H1 (cell line): ENCODE results near the gene HSPA2. TPM values are rescaled to one million over a fixed set of nuclear protein-coding genes. Genes with fewer than 3 reads are reported as not detected.

Source experiments
- CTCF ChIA-PET: fragments of 300-600 bp; sonication (Branson Sonifier 250); formaldehyde crosslinking; loops from one replicate; lab custom pipeline; 2021; ENCODE audit not compliant: partially characterized antibody; lab: Charles Lee
- POLR2A ChIA-PET: fragments of 300-600 bp; sonication (Branson Sonifier 250); formaldehyde crosslinking; loops from one replicate; lab custom pipeline; 2021; ENCODE audit warnings: inconsistent platforms; ENCODE audit not compliant: partially characterized antibody; lab: Charles Lee
- DNase-seq, 2 experiments: peaks; one replicate each; pipeline versions ENCODE4 v3.0.0 to v3.0.0-alpha.2; 2010 to 2022; ENCODE audit warnings: low spot score in 2 of 2, low read depth in 1 of 2, mixed read lengths in 1 of 2
- FAIRE-seq: peaks from 2 replicates; lab custom pipeline; 2011; peaks lifted over from hg19 to GRCh38; lab: Jason Lieb, UNC
- H2AFZ ChIP-seq: 2 replicates; pipeline ENCODE4 v1.8.1; 2012; ENCODE audit warnings: low read length, inconsistent platforms
- H2AK5ac ChIP-seq: 2 replicates; pipeline ENCODE4 v1.6.1; 2013; ENCODE audit warnings: low read depth, low read length
- H2BK120ac ChIP-seq: replicated peaks from 2 replicates; pipeline ENCODE3; 2013; ENCODE audit warnings: low read depth, low read length, inconsistent platforms
- H2BK12ac ChIP-seq: 2 replicates; pipeline ENCODE4 v1.6.1; 2013; ENCODE audit warnings: low read depth, low read length
- H2BK15ac ChIP-seq: 2 replicates; pipeline ENCODE4 v1.6.1; 2013; ENCODE audit warnings: low read length
- H2BK20ac ChIP-seq: 2 replicates; pipeline ENCODE4 v1.6.1; 2013; ENCODE audit warnings: low read length
- H2BK5ac ChIP-seq: 2 replicates; pipeline ENCODE4 v1.6.1; 2013; ENCODE audit warnings: low read depth, low read length
- H3K14ac ChIP-seq: 2 replicates; pipeline ENCODE4 v1.6.1; 2013; ENCODE audit warnings: inconsistent platforms; ENCODE audit not compliant: insufficient read length
- H3K18ac ChIP-seq: 2 replicates; pipeline ENCODE4 v1.6.1; 2013; ENCODE audit warnings: low read length; ENCODE audit errors: extremely low read depth
- H3K23ac ChIP-seq: 2 replicates; pipeline ENCODE4 v1.6.1; 2013; ENCODE audit warnings: inconsistent platforms; ENCODE audit not compliant: insufficient read length
- H3K23me2 ChIP-seq: 2 replicates; pipeline ENCODE4 v1.6.1; 2013; ENCODE audit warnings: low read depth, low read length
- H3K27ac ChIP-seq: 2 replicates; pipeline ENCODE4 v1.6.1; 2011; ENCODE audit warnings: low read depth, low read length, inconsistent platforms
- H3K27me3 ChIP-seq, 4 experiments: replicated peaks in 1 of 4; 1 replicate in 1 of 4; 2 replicates in 3 of 4; pipeline versions ENCODE4 v1.6.1 to v1.8.1; 2011 to 2013; ENCODE audit warnings: low read length in 3 of 4, mild to moderate bottlenecking in 3 of 4, inconsistent platforms in 2 of 4, mixed read lengths in 2 of 4, moderate library complexity in 1 of 4; ENCODE audit not compliant: control insufficient read depth in 3 of 4, insufficient read depth in 3 of 4; ENCODE audit errors: extremely low read depth in 1 of 4
- H3K36me3 ChIP-seq, 4 experiments: 2 replicates each; pipeline versions ENCODE4 v1.6.1 to v1.8.1; 2011 to 2013; ENCODE audit warnings: mild to moderate bottlenecking in 4 of 4, low read length in 3 of 4, moderate library complexity in 2 of 4, control low read depth in 1 of 4, inconsistent platforms in 1 of 4; ENCODE audit not compliant: insufficient read depth in 4 of 4, control insufficient read depth in 2 of 4
- H3K4ac ChIP-seq: replicated peaks from 2 replicates; pipeline ENCODE3; 2013; ENCODE audit warnings: low read length, low read depth, mixed read lengths, inconsistent platforms; ENCODE audit not compliant: insufficient read length
- H3K4me1 ChIP-seq, 4 experiments: replicated peaks in 1 of 4; 1 replicate in 1 of 4; 2 replicates in 3 of 4; pipeline versions ENCODE4 v1.6.1 to v1.8.1; 2011 to 2013; ENCODE audit warnings: low read length in 3 of 4, inconsistent platforms in 2 of 4, mixed read lengths in 1 of 4; ENCODE audit not compliant: insufficient read depth in 4 of 4, control insufficient read depth in 3 of 4
- H3K4me2 ChIP-seq, 2 experiments: 2 replicates each; pipeline versions ENCODE4 v1.6.1 to v1.8.1; 2011 to 2013; ENCODE audit warnings: low read depth in 2 of 2, low read length in 2 of 2, control low read depth in 1 of 2, inconsistent platforms in 1 of 2, mild to moderate bottlenecking in 1 of 2; ENCODE audit not compliant: insufficient read depth in 1 of 2
- H3K4me3 ChIP-seq, 4 experiments: fragments of 200-600, 300-600 bp in 1 of 4; sonication (generic), shearing (Covaris generic), sonication (Bioruptor Twin) in 1 of 4; 2 replicates each; pipeline versions ENCODE4 v1.5.1 to v1.8.1; 2011 to 2016; ENCODE audit warnings: low read length in 4 of 4, low read depth in 3 of 4, control low read depth in 2 of 4, inconsistent platforms in 2 of 4, mild to moderate bottlenecking in 2 of 4, mixed read lengths in 1 of 4, moderate library complexity in 1 of 4; ENCODE audit not compliant: insufficient read depth in 2 of 4; ENCODE audit errors: extremely low read depth in 1 of 4
- H3K56ac ChIP-seq: replicated peaks from 2 replicates; pipeline ENCODE3; 2013; ENCODE audit warnings: low read depth, mild to moderate bottlenecking, mixed read lengths, low read length, inconsistent platforms; ENCODE audit not compliant: insufficient read length
- H3K79me1 ChIP-seq: 2 replicates; pipeline ENCODE4 v1.6.1; 2013; ENCODE audit warnings: low read depth, low read length, control low read depth
- H3K79me2 ChIP-seq, 2 experiments: 2 replicates each; pipeline versions ENCODE4 v1.6.1 to v1.8.1; 2012 to 2013; ENCODE audit warnings: low read length in 2 of 2, mild to moderate bottlenecking in 2 of 2, inconsistent platforms in 1 of 2; ENCODE audit not compliant: insufficient read depth in 2 of 2, control insufficient read depth in 1 of 2
- H3K9ac ChIP-seq, 4 experiments: replicated peaks in 1 of 4; 1 replicate in 1 of 4; 2 replicates in 3 of 4; pipeline versions ENCODE4 v1.6.1 to v1.8.1; 2011 to 2013; ENCODE audit warnings: low read depth in 3 of 4, low read length in 3 of 4, control low read depth in 2 of 4, mild to moderate bottlenecking in 2 of 4, moderate library complexity in 2 of 4, inconsistent platforms in 1 of 4; ENCODE audit errors: extremely low read depth in 1 of 4
- H3K9me3 ChIP-seq, 2 experiments: 2 replicates each; pipeline versions ENCODE4 v1.6.1 to v1.8.1; 2012 to 2013; ENCODE audit warnings: mild to moderate bottlenecking in 2 of 2, moderate library complexity in 2 of 2, control low read depth in 1 of 2, inconsistent platforms in 1 of 2, low read depth in 1 of 2, low read length in 1 of 2, mixed read lengths in 1 of 2; ENCODE audit not compliant: insufficient read depth in 2 of 2
- H4K20me1 ChIP-seq, 2 experiments: replicated peaks in 1 of 2; 2 replicates each; pipeline versions ENCODE3 to v1.8.1; 2011 to 2013; ENCODE audit warnings: inconsistent platforms in 2 of 2, low read length in 2 of 2, mild to moderate bottlenecking in 1 of 2; ENCODE audit not compliant: insufficient read depth in 2 of 2, control insufficient read depth in 1 of 2
- H4K5ac ChIP-seq: 2 replicates; pipeline ENCODE4 v1.6.1; 2013; ENCODE audit warnings: low read length, low read depth, mixed read lengths, inconsistent platforms; ENCODE audit not compliant: insufficient read length
- H4K8ac ChIP-seq: 2 replicates; pipeline ENCODE4 v1.8.0; 2013; ENCODE audit warnings: mild to moderate bottlenecking, moderate library complexity, low read length, inconsistent platforms; ENCODE audit not compliant: insufficient read depth; ENCODE audit errors: extremely low read depth
- H4K91ac ChIP-seq: replicated peaks from 2 replicates; pipeline ENCODE3; 2013; ENCODE audit warnings: low read length, mixed read lengths, inconsistent platforms; ENCODE audit not compliant: insufficient read length
- GABPA ChIP-seq: IDR thresholded peaks from 2 replicates; pipeline ENCODE4 v1.6.1; 2011; ENCODE audit warnings: mild to moderate bottlenecking, low read length, moderate library complexity, borderline replicate concordance; ENCODE audit not compliant: insufficient read depth
- NRF1 ChIP-seq: IDR thresholded peaks from 2 replicates; pipeline ENCODE4 v1.6.1; 2011; ENCODE audit warnings: mild to moderate bottlenecking, low read depth, low read length, improper control_type of control experiment
- PHF8 ChIP-seq: fragments of 200-600 bp; sonication (generic); conservative IDR thresholded peaks from 2 replicates; pipeline ENCODE4 v1.7.1; 2012; ENCODE audit warnings: low read depth, mild to moderate bottlenecking, inconsistent platforms, low read length, moderate library complexity
- POLR2AphosphoS5 ChIP-seq: IDR thresholded peaks from 2 replicates; pipeline ENCODE4 v1.6.1; 2011; ENCODE audit warnings: low read depth, low read length
- RAD21 ChIP-seq, 2 experiments: IDR thresholded peaks in 1 of 2; conservative IDR thresholded peaks in 1 of 2; 2 replicates each; pipeline ENCODE4 v1.6.1; 2011; ENCODE audit warnings: low read depth in 2 of 2, low read length in 2 of 2, improper control_type of control experiment in 1 of 2, inconsistent platforms in 1 of 2, mild to moderate bottlenecking in 1 of 2, moderate library complexity in 1 of 2
- RXRA ChIP-seq: IDR thresholded peaks from 2 replicates; pipeline ENCODE4 v1.6.1; 2011; ENCODE audit warnings: low read depth, mild to moderate bottlenecking, low read length, moderate library complexity; ENCODE audit not compliant: insufficient read depth
- SIN3A ChIP-seq, 2 experiments: IDR thresholded peaks in 1 of 2; conservative IDR thresholded peaks in 1 of 2; 2 replicates each; pipeline ENCODE4 v1.6.1; 2011 to 2012; ENCODE audit warnings: low read length in 2 of 2, improper control_type of control experiment in 1 of 2, low read depth in 1 of 2, mild to moderate bottlenecking in 1 of 2
- SIX5 ChIP-seq: IDR thresholded peaks from 2 replicates; pipeline ENCODE4 v1.6.1; 2011; ENCODE audit warnings: mild to moderate bottlenecking, low read depth, low read length
- WGBS, 2 experiments: shearing (Covaris generic) in 1 of 2; methylation state at CpG; one replicate each; pipeline versions ENCODE4 v1.1.6 to v1.1.7; 2013 to 2015; ENCODE audit warnings: low lambda C conversion rate in 2 of 2, mixed read lengths in 2 of 2, inconsistent platforms in 1 of 2, low coverage in 1 of 2, missing lambda C conversion rate in 1 of 2; ENCODE audit not compliant: insufficient replicate concordance in 2 of 2, insufficient coverage in 1 of 2, insufficient read length in 1 of 2; ENCODE audit errors: extremely low coverage in 1 of 2, missing lambda C conversion rate in 1 of 2; 5-methylcytosine and 5-hydroxymethylcytosine counted together
- polyA plus RNA-seq, 7 experiments: library from polyadenylated mRNA; depleted of rRNA in 3 of 7; stranded (reverse) in 5 of 7; unstranded in 2 of 7; fragments of >200 nt in 5 of 7; fragments of 200-250 nt in 2 of 7; gene quantifications; 1 replicate in 5 of 7; 2 replicates in 1 of 7; 4 replicates in 1 of 7; pipeline versions ENCODE4 v1.2.1 to v1.2.3, GENCODE V29; 2011 to 2013; ENCODE audit warnings: missing spikeins in 2 of 7, mixed read lengths in 2 of 7
- total RNA-seq: library from RNA; stranded (reverse); fragmentation: NEBNext Ultra II Directional; extraction: Animal tissue kit (Norgen Biotek cat#: 25700); gene quantifications from 2 replicates; pipeline ENCODE4 v1.2.1, GENCODE V29; 2021

The HSPA2 gene
- total and polyA plus RNA-seq, 2 of the 8 experiments (the other 6 are each of a cell fraction or from before 2014, with no cell fraction given) = 30.5 to 82.9 TPM

DNA sequence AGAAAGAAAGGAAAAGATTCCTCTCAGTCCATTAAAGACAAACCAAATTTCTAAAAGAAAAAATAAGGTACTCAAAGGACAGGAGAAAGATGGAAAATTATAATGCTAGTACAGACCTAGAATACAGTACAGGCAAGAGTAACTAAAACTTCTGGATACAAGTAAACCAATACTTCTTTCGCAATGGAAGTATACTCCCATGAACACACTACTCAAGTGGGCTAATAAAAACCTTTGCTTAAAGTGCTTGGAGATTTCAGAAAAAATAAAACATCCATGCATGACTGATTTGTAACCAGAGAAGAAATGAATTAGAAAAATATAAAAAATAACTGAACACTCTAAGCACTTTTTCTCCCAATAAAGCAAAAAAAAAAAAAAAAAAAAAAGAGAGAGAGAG lies 40.5 kb upstream of the HSPA2 start:
- Histone ChIP-seq H2BK15ac (no peak overlapping the region), H3K27me3 (no peaks in the 10 kb centered on the region), H4K5ac (no peak overlapping the region), H2BK5ac (no peak overlapping the region), H4K8ac (no peak overlapping the region), H3K9ac (no peak overlapping the region), H2BK12ac (no peak overlapping the region), H3K27ac (no peak overlapping the region), H2BK20ac (no peak overlapping the region), H3K79me2 (peaks cover 3 to 39% of the 10 kb centered on the region in 2 experiments; a peak in 2 of 4 replicates), H4K20me1 (no peaks in the 10 kb centered on the region), H3K4me3 (no peak overlapping the region), H3K56ac (no peak overlapping the region), H4K91ac (no peak overlapping the region), H3K9me3 (no peaks in the 10 kb centered on the region), H3K23ac (no peak overlapping the region), H3K79me1 (no peaks in the 10 kb centered on the region; the same call in none of the 2 replicates), H3K18ac (no peak overlapping the region), H3K4ac (no peak overlapping the region), H2AK5ac (no peak overlapping the region), H3K4me1 (peaks cover 2 to 9% (median 6%) of the 10 kb centered on the region in 4 experiments; a peak in 4 of 7 replicates), H2AFZ (no peak overlapping the region), H3K14ac (no peak overlapping the region), H2BK120ac (no peak overlapping the region), H3K36me3 (peaks cover 0 to 2% (median 0%) of the 10 kb centered on the region in 4 experiments; a peak in 3 of 8 replicates), H3K4me2 (no peak overlapping the region), H3K23me2 (peaks cover 14% of the 10 kb centered on the region; the same call in 1 of the 2 replicates)
- TF ChIP-seq RAD21 (IDR thresholded peaks at IDR 0.05 in 1 of 2, conservative IDR thresholded peaks at IDR 0.05 in 1 of 2; ENCODE audit: low read depth in 2 of 2, low read length in 2 of 2) (no peak), POLR2AphosphoS5 (no peak), NRF1 (no peak), PHF8 (no peak), RXRA (no peak), SIN3A (conservative IDR thresholded peaks at IDR 0.05 in 1 of 2, IDR thresholded peaks at IDR 0.05 in 1 of 2; ENCODE audit: low read depth in 1 of 2, low read length in 2 of 2) (no peak), SIX5 (no peak), GABPA (no peak)
- FAIRE-seq (no peak), DNase-seq (no peak)
- 83% methylated on average over 1 of the region's 1 CpG; no CpG with 5 or more reads in 1 of the 2 experiments for WGBS, 2 experiments
- ChIA-PET CTCF (no interaction called here), POLR2A (interaction anchor here (2.2 kb wide), 1 partner anchor 113 kb away, joined by 5 read pairs; no protein-coding TSS in a partner anchor)
